K562 (cell line): Measurements from ENCODE around the gene GDAP1L1.

ENCODE experiments used
- CREB3 ChIP-seq: fragments of 450-650 bp; conservative IDR thresholded peaks from 2 replicates; pipeline ENCODE4 v1.6.1; 2016; ENCODE audit warnings: missing genetic modification characterization, low read depth, mild to moderate bottlenecking, missing compliant biosample characterization, moderate library complexity
- CTCF ChIP-seq, 3 experiments: IDR thresholded peaks in 2 of 3; conservative IDR thresholded peaks in 1 of 3; 2 replicates each; pipeline ENCODE4 v1.5.1; 2011 to 2012; ENCODE audit warnings: low read length in 3 of 3, mild to moderate bottlenecking in 3 of 3, control low read depth in 2 of 3, improper control_type of control experiment in 1 of 3, inconsistent platforms in 1 of 3, low read depth in 1 of 3, mixed read lengths in 1 of 3, moderate library complexity in 1 of 3; ENCODE audit not compliant: insufficient read depth in 2 of 3
- MTA2 ChIP-seq: fragments of 450-650 bp; IDR thresholded peaks from 2 replicates; pipeline ENCODE4 v1.6.1; 2016; ENCODE audit warnings: low read depth
- MYBL2 ChIP-seq, 2 experiments: fragments of 450-650 bp in 1 of 2; sonication (generic) in 1 of 2; formaldehyde crosslinking in 1 of 2; IDR thresholded peaks; 2 replicates each; pipeline versions ENCODE4 v1.6.1 to v1.8.1; 2017 to 2022; ENCODE audit warnings: borderline replicate concordance in 1 of 2, inconsistent platforms in 1 of 2, low read depth in 1 of 2, mild to moderate bottlenecking in 1 of 2, missing genetic modification reagents in 1 of 2, moderate library complexity in 1 of 2
- POLR2AphosphoS5 ChIP-seq: IDR thresholded peaks from 2 replicates; pipeline ENCODE4 v1.6.1; 2011; ENCODE audit warnings: mild to moderate bottlenecking, low read depth, low read length, moderate library complexity; ENCODE audit not compliant: control insufficient read depth, insufficient read depth
- SMARCA5 ChIP-seq: fragments of 450-650 bp; IDR thresholded peaks from 2 replicates; pipeline ENCODE4 v1.6.1; 2016
- TAF1 ChIP-seq: IDR thresholded peaks from 2 replicates; pipeline ENCODE4 v1.6.1; 2011; ENCODE audit warnings: mild to moderate bottlenecking, low read length, moderate library complexity; ENCODE audit not compliant: insufficient read depth, control insufficient read depth, severe bottlenecking; ENCODE audit errors: extremely low read depth
- ZEB2 ChIP-seq: fragments of 450-650 bp; IDR thresholded peaks from 2 replicates; pipeline ENCODE4 v1.6.1; 2016
- ZFP91 ChIP-seq: sonication (generic); formaldehyde crosslinking; IDR thresholded peaks from 2 replicates; pipeline ENCODE4 v1.8.0; 2022; ENCODE audit warnings: mild to moderate bottlenecking, missing genetic modification reagents
- ZNF274 ChIP-seq: IDR thresholded peaks from 2 replicates; pipeline ENCODE4 v1.6.1; 2011; ENCODE audit warnings: low read depth, mild to moderate bottlenecking, low read length, moderate library complexity, borderline replicate concordance

GRCh38 chr20:44215125-44215524, 32.0 kb upstream of the GDAP1L1 start:
- no peak for TF ChIP-seq MYBL2 (IDR thresholded peaks at IDR 0.05; ENCODE audit: low read depth)
- TF ChIP-seq MYBL2 (CRISPR knock-in tag; IDR thresholded peaks at IDR 0.05; ENCODE audit: borderline replicate concordance): no peak
- no peak for TF ChIP-seq ZEB2
- TF ChIP-seq SMARCA5: no peak
- peak; percentile 85 to 89 (median 89) for TF ChIP-seq CTCF (IDR thresholded peaks at IDR 0.05 in 2 of 3, conservative IDR thresholded peaks at IDR 0.05 in 1 of 3; ENCODE audit: insufficient read depth in 2 of 3, low read depth in 1 of 3, low read length in 3 of 3)
- TF ChIP-seq CREB3 (tag): no peak
- TF ChIP-seq TAF1: no peak
- no peak for TF ChIP-seq ZNF274
- TF ChIP-seq MTA2: no peak
- no peak for TF ChIP-seq POLR2AphosphoS5
- no peak for TF ChIP-seq ZFP91 (CRISPR knock-in tag)
